Measurements from ENCODE around the gene DGKD.

DGKD gene

DNA sequence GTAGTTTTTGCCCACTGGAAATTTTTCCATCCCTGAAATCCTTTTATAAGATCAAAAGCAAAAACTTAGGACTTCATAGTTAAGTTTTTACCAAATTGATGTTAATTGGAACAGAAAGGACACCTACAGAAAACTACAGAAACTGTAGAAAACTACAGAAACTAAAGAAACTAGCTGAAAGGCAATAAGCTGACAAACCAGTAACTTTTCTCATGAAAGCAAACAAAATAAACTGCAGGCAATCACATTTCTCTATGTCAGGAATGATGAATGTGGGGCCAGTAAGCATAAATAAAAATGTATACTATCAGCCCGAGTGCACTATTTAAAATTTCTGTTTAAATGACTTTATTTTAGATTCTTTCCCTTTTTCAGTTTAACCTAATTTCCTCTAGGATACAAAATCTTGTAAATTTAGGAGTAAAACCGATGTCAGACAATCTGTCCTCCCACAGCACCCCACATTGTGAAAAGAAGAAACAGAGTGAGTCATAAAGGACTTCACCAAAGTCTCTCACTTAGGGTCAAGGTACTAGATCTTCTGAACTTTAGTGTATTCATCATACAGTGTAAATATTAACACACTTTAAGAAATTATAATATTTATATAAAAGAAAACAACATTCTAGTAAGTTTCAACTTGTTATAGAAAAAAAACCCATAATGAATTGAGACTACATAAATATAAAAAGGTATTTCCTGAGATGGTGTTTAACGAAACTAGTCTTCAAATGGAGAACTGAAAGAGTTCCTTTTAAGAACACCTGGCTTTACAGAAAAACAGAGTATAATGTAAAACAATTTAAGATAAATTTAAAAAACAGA lies 165.7 kb downstream of the DGKD start:
- DNase-seq = no peak
